ENCODE data around the gene PABPN1L. TPM values are rescaled to one million over a fixed set of nuclear protein-coding genes. Genes with fewer than 3 reads are reported as not detected.

The PABPN1L gene
- total and polyA plus RNA-seq, 2 of the 13 experiments (the other 11 are each of a cell fraction or from before 2014, with no cell fraction given): not detected

- TF ChIP-seq TRIM22 (IDR thresholded peaks at IDR 0.05) (no peak), HES4 (CRISPR knock-in tag; IDR thresholded peaks at IDR 0.05; ENCODE audit: borderline replicate concordance) (peak; percentile 38; the same call in 1 of the 2 replicates), ZNF780A (CRISPR knock-in tag; IDR thresholded peaks at IDR 0.05) (peak; percentile 41; the same call in 1 of the 2 replicates), NR2F2 (IDR thresholded peaks at IDR 0.05; ENCODE audit: borderline replicate concordance, low read depth) (no peak; the same call in 1 of the 2 replicates), NFATC3 (CRISPR knock-in tag; IDR thresholded peaks at IDR 0.05) (no peak), ARNT2 (CRISPR knock-in tag; IDR thresholded peaks at IDR 0.05; ENCODE audit: low read depth) (0 out of 2 replicates have a peak, but pooled peaks have one; percentile 64), ZNF644 (CRISPR knock-in tag; IDR thresholded peaks at IDR 0.05; ENCODE audit: low read depth) (no peak), ZNF276 (CRISPR knock-in tag; IDR thresholded peaks at IDR 0.05; ENCODE audit: low read depth) (0 out of 2 replicates have a peak, but pooled peaks have one; percentile 56), ZNF264 (CRISPR knock-in tag; IDR thresholded peaks at IDR 0.05) (peak; percentile 61; the same call in 1 of the 2 replicates), HNF4G (IDR thresholded peaks at IDR 0.05; ENCODE audit: borderline replicate concordance, low read depth, low read length) (no peak), HNF4G (CRISPR knock-in tag; IDR thresholded peaks at IDR 0.05; ENCODE audit: borderline replicate concordance, low read depth) (no peak; the same call in 1 of the 2 replicates), ZNF484 (CRISPR knock-in tag; IDR thresholded peaks at IDR 0.05; ENCODE audit: borderline replicate concordance, low read depth) (0 out of 2 replicates have a peak, but pooled peaks have one; percentile 77), HOXA9 (CRISPR knock-in tag; IDR thresholded peaks at IDR 0.05; ENCODE audit: borderline replicate concordance) (peak; percentile 42; the same call in 1 of the 2 replicates), PCBP1 (IDR thresholded peaks at IDR 0.05; ENCODE audit: borderline replicate concordance, low read depth, low read length) (0 out of 2 replicates have a peak, but pooled peaks have one; percentile 28), SP4 (CRISPR knock-in tag; IDR thresholded peaks at IDR 0.05) (peak; percentile 100), NONO (IDR thresholded peaks at IDR 0.05) (no peak), NONO (CRISPR knock-in tag; conservative IDR thresholded peaks at IDR 0.05) (peak; percentile 81), PLRG1 (conservative IDR thresholded peaks at IDR 0.05) (no peak)
- TF ChIP-seq, protein P1, sequence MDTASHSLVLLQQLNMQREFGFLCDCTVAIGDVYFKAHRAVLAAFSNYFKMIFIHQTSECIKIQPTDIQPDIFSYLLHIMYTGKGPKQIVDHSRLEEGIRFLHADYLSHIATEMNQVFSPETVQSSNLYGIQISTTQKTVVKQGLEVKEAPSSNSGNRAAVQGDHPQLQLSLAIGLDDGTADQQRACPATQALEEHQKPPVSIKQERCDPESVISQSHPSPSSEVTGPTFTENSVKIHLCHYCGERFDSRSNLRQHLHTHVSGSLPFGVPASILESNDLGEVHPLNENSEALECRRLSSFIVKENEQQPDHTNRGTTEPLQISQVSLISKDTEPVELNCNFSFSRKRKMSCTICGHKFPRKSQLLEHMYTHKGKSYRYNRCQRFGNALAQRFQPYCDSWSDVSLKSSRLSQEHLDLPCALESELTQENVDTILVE (CRISPR knock-in tag; IDR thresholded peaks at IDR 0.05): no peak
- TF ChIP-seq, protein P2, sequence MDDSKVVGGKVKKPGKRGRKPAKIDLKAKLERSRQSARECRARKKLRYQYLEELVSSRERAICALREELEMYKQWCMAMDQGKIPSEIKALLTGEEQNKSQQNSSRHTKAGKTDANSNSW (CRISPR knock-in tag; IDR thresholded peaks at IDR 0.05; ENCODE audit: borderline replicate concordance): peak; percentile 48
- TF ChIP-seq, protein P3, sequence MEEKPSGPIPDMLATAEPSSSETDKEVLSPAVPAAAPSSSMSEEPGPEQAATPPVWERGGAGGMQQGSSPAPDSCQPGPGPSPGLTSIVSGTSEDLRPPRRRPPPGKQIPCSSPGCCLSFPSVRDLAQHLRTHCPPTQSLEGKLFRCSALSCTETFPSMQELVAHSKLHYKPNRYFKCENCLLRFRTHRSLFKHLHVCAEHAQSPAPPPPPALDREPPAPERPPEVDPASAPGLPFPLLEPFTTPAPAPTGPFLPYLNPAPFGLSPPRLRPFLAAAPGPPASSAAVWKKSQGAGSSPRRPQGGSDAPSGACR (CRISPR knock-in tag; IDR thresholded peaks at IDR 0.05): no peak; the same call in 1 of the 2 replicates
- TF ChIP-seq, protein P4, sequence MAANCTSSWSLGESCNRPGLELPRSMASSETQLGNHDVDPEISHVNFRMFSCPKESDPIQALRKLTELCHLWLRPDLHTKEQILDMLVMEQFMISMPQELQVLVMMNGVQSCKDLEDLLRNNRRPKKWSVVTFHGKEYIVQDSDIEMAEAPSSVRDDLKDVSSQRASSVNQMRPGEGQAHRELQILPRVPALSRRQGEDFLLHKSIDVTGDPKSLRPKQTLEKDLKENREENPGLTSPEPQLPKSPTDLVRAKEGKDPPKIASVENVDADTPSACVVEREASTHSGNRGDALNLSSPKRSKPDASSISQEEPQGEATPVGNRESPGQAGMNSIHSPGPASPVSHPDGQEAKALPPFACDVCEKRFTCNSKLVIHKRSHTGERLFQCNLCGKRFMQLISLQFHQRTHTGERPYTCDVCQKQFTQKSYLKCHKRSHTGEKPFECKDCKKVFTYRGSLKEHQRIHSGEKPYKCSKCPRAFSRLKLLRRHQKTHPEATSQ (CRISPR knock-in tag; IDR thresholded peaks at IDR 0.05; ENCODE audit: borderline replicate concordance): no peak
Observed at GRCh38 chr16:88856828-88857727, 9.4 kb downstream of the PABPN1L start, which contains the start of the genes GALNS and TRAPPC2L (continued).

All from HepG2 (cell line).